Vagina (tissue), 2 donors: ENCODE measurements around the gene NFS1.

ENCODE experiments used
- POLR2A ChIP-seq, 2 donors: fragments of 450-650 bp; IDR thresholded peaks; one replicate each; pipeline ENCODE4 v1.6.1; 2017; ENCODE audit warnings: antibody characterized with exemption in 2 of 2, mild to moderate bottlenecking in 2 of 2, moderate library complexity in 2 of 2
- POLR2AphosphoS5 ChIP-seq, 2 donors: sonication (generic); formaldehyde crosslinking; IDR thresholded peaks; one replicate each; pipeline ENCODE4 v1.9.0; 2017; ENCODE audit warnings: antibody characterized with exemption in 2 of 2, mild to moderate bottlenecking in 2 of 2, low read depth in 1 of 2; ENCODE audit not compliant: insufficient read depth in 1 of 2
- TF ChIP-seq, protein P1 (sequence below), 3 experiments: fragments of 450-650 bp in 2 of 3; fragments of 200-600 bp in 1 of 3; sonication (generic) in 1 of 3; IDR thresholded peaks; one replicate each; pipeline ENCODE4 v1.5.1; 2017 to 2019; ENCODE audit warnings: antibody characterized with exemption in 3 of 3, mild to moderate bottlenecking in 2 of 3, moderate library complexity in 2 of 3

DNA sequence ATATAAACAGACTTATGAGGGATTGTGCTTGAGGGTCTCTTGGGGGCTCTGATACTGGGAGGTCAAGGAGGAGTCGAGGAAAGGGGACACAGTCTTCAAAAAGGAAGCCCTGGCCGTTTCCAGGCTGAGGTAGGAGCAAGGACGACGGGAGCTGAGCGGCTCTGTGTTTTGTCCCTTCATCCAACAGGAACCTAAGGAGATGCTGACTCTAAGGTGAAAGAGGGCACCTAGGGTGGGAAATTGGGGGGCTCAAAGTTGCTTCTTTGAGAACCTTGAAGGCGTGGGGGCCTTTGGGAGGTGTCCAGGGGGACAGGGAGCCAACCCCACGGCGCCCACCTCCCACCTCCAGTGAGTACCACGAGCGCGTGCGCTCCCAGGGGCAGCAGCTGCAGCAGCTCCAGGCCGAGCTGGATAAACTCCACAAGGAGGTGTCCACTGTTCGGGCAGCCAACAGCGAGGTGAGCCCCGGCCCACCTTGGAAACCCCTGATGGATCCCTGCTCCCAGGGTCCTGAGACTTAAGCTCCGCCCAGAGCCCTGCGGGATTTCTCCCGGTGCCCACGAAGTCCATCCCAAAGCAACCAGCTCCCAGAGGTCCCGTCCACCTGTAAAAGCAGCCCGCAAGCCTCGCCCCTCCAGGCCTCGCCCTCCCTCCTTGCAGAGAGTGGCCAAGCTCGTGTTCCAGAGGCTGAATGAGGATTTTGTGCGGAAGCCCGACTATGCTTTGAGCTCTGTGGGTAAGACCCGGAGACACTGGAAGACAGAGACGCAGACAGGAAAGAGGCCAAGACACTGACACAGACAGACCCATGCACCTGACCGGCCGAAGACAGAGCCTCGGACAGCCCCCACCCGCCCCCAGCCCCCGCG lies 80.7 kb downstream of the NFS1 start:
- no peak for TF ChIP-seq POLR2A (IDR thresholded peaks at IDR 0.05)
- TF ChIP-seq, protein P1, sequence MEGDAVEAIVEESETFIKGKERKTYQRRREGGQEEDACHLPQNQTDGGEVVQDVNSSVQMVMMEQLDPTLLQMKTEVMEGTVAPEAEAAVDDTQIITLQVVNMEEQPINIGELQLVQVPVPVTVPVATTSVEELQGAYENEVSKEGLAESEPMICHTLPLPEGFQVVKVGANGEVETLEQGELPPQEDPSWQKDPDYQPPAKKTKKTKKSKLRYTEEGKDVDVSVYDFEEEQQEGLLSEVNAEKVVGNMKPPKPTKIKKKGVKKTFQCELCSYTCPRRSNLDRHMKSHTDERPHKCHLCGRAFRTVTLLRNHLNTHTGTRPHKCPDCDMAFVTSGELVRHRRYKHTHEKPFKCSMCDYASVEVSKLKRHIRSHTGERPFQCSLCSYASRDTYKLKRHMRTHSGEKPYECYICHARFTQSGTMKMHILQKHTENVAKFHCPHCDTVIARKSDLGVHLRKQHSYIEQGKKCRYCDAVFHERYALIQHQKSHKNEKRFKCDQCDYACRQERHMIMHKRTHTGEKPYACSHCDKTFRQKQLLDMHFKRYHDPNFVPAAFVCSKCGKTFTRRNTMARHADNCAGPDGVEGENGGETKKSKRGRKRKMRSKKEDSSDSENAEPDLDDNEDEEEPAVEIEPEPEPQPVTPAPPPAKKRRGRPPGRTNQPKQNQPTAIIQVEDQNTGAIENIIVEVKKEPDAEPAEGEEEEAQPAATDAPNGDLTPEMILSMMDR (IDR thresholded peaks at IDR 0.05): no peak
- no peak for TF ChIP-seq POLR2AphosphoS5 (IDR thresholded peaks at IDR 0.05; ENCODE audit: insufficient read depth in 1 of 2, low read depth in 1 of 2)
